Common myeloid progenitor, CD34-positive (primary cell): ENCODE results near the gene FFAR3.

Experiments used
- CTCF ChIA-PET: fragments of 350-600 bp; sonication (Branson Sonifier 250); formaldehyde crosslinking; loops from one replicate; lab custom pipeline; 2021; ENCODE audit warnings: antibody characterized with exemption; lab: Charles Lee
- POLR2A ChIA-PET: fragments of 350-600 bp; sonication (Branson Sonifier 250); formaldehyde crosslinking; loops from one replicate; lab custom pipeline; 2021; ENCODE audit warnings: antibody characterized with exemption; lab: Charles Lee
- DNase-seq, 3 donors: peaks; one replicate each; pipeline versions ENCODE4 v3.0.0 to v3.0.0-alpha.2; 2013
- H3K27ac ChIP-seq, 2 experiments: 1 replicate in 1 of 2; 2 replicates in 1 of 2; pipeline ENCODE4 v1.7.0; 2013; ENCODE audit warnings: inconsistent platforms in 2 of 2, low read length in 2 of 2, mild to moderate bottlenecking in 2 of 2, low read depth in 1 of 2, moderate library complexity in 1 of 2; ENCODE audit not compliant: severe bottlenecking in 2 of 2, insufficient read depth in 1 of 2, poor library complexity in 1 of 2
- H3K27me3 ChIP-seq, 5 experiments: replicated peaks in 2 of 5; 1 replicate in 3 of 5; 2 replicates in 2 of 5; pipeline versions ENCODE4 v1.6.1 to v1.7.0; 2013; ENCODE audit warnings: low read length in 4 of 5, mild to moderate bottlenecking in 2 of 5, moderate library complexity in 2 of 5, inconsistent platforms in 1 of 5; ENCODE audit not compliant: insufficient read depth in 5 of 5, control insufficient read depth in 4 of 5
- H3K36me3 ChIP-seq, 4 experiments: 1 replicate in 2 of 4; 2 replicates in 2 of 4; pipeline versions ENCODE4 v1.6.1 to v1.7.0; 2013; ENCODE audit warnings: low read length in 3 of 4, control low read depth in 1 of 4, mild to moderate bottlenecking in 1 of 4; ENCODE audit not compliant: control insufficient read depth in 4 of 4, insufficient read depth in 4 of 4
- H3K4me1 ChIP-seq, 4 experiments: 1 replicate in 3 of 4; 2 replicates in 1 of 4; pipeline versions ENCODE4 v1.6.1 to v1.7.1; 2013; ENCODE audit warnings: low read length in 3 of 4, mild to moderate bottlenecking in 3 of 4, control low read depth in 1 of 4, inconsistent platforms in 1 of 4, moderate library complexity in 1 of 4; ENCODE audit not compliant: control insufficient read depth in 4 of 4, insufficient read depth in 4 of 4; ENCODE audit errors: control extremely low read depth in 1 of 4
- H3K4me3 ChIP-seq, 7 experiments: 1 replicate in 4 of 7; 2 replicates in 3 of 7; pipeline versions ENCODE4 v1.5.1 to v1.7.0; 2013; ENCODE audit warnings: mild to moderate bottlenecking in 7 of 7, low read length in 6 of 7, moderate library complexity in 6 of 7, inconsistent platforms in 2 of 7, low read depth in 2 of 7, control low read depth in 1 of 7; ENCODE audit not compliant: insufficient read depth in 4 of 7, control insufficient read depth in 1 of 7; ENCODE audit errors: extremely low read depth in 1 of 7
- H3K9me3 ChIP-seq, 5 experiments: 1 replicate in 4 of 5; 2 replicates in 1 of 5; pipeline versions ENCODE4 v1.6.1 to v1.7.1; 2013; ENCODE audit warnings: low read length in 4 of 5, mild to moderate bottlenecking in 2 of 5, inconsistent platforms in 1 of 5, low read depth in 1 of 5, moderate library complexity in 1 of 5; ENCODE audit not compliant: control insufficient read depth in 4 of 5, insufficient read depth in 2 of 5; ENCODE audit errors: control extremely low read depth in 1 of 5
- WGBS: methylation state at CpG from one replicate; pipeline ENCODE4 v1.1.5; 2013; ENCODE audit not compliant: insufficient coverage; 5-methylcytosine and 5-hydroxymethylcytosine counted together

The FFAR3 gene

GRCh38 chr19:35349614-35350521, 8.4 kb upstream of the FFAR3 start:
- DNase-seq: no peak
- WGBS: 91% methylated on average over 12 of the region's 17 CpGs
- ChIA-PET POLR2A (no interaction called here), CTCF (interaction anchor here (0.6 to 11.6 kb wide), 6 partner anchors 36 to 147 kb away, joined by 3 to 118 read pairs (median 4); no protein-coding TSS in a partner anchor)
- H3K4me1 ChIP-seq: peaks cover 8 to 57% (median 47%) of the 10 kb centered on the region in 4 experiments
- no peaks in the 10 kb centered on the region for H3K27me3 ChIP-seq
- no peaks in the 10 kb centered on the region for H3K9me3 ChIP-seq
- no peaks in the 10 kb centered on the region for H3K36me3 ChIP-seq
- H3K27ac ChIP-seq: peak overlapping the region in 1 of 2 experiments; percentile 9
- no peak overlapping the region for H3K4me3 ChIP-seq

- Histone ChIP-seq H3K27ac (no peak overlapping the region), H3K36me3 (no peaks in the 10 kb centered on the region), H3K4me3 (no peak overlapping the region), H3K9me3 (no peaks in the 10 kb centered on the region), H3K4me1 (peaks cover 8 to 55% (median 42%) of the 10 kb centered on the region in 4 experiments), H3K27me3 (no peaks in the 10 kb centered on the region)
- WGBS: 100% methylated on average over 4 of the region's 7 CpGs
- no peak for DNase-seq
- CTCF ChIA-PET: interaction anchor here (1.0 to 11.6 kb wide), 3 partner anchors 17 to 120 kb away, joined by 3 to 118 read pairs (median 4); no protein-coding TSS in a partner anchor
- POLR2A ChIA-PET: no interaction called here
These were observed 7.7 kb upstream of the FFAR3 start for GRCh38 chr19:35350591-35350990.

GRCh38 chr19:35351411-35352176, 6.7 kb upstream of the FFAR3 start:
- no peak overlapping the region for H3K27ac ChIP-seq
- H3K4me3 ChIP-seq: no peak overlapping the region
- 96% methylated on average over 39 of the region's 47 CpGs for WGBS
- POLR2A ChIA-PET: no interaction called here
- CTCF ChIA-PET: interaction anchor here (1.0 to 11.6 kb wide), 9 partner anchors 10 to 155 kb away, joined by 3 to 118 read pairs (median 4); no protein-coding TSS in a partner anchor
- DNase-seq: no peak
- no peaks in the 10 kb centered on the region for H3K9me3 ChIP-seq
- peaks cover 8 to 45% (median 32%) of the 10 kb centered on the region in 4 experiments for H3K4me1 ChIP-seq
- H3K27me3 ChIP-seq: no peaks in the 10 kb centered on the region
- no peaks in the 10 kb centered on the region for H3K36me3 ChIP-seq

- WGBS: 88% methylated on average over 18 of the region's 18 CpGs
- Histone ChIP-seq H3K27me3 (no peaks in the 10 kb centered on the region), H3K4me3 (no peak overlapping the region), H3K36me3 (no peaks in the 10 kb centered on the region), H3K9me3 (no peaks in the 10 kb centered on the region), H3K27ac (no peak overlapping the region), H3K4me1 (peaks cover 8 to 40% (median 27%) of the 10 kb centered on the region in 4 experiments)
- no peak for DNase-seq
- POLR2A ChIA-PET: no interaction called here
- CTCF ChIA-PET: interaction anchor here (1.0 to 11.6 kb wide), 13 partner anchors 9 to 154 kb away, joined by 3 to 118 read pairs (median 5); no protein-coding TSS in a partner anchor
These were observed 6.1 kb upstream of the FFAR3 start for GRCh38 chr19:35352177-35352447.

GRCh38 chr19:35352448-35353304, 5.6 kb upstream of the FFAR3 start:
- WGBS: 37% methylated on average over 23 of the region's 32 CpGs
- Histone ChIP-seq H3K9me3 (no peaks in the 10 kb centered on the region), H3K36me3 (no peaks in the 10 kb centered on the region), H3K4me3 (no peak overlapping the region), H3K27ac (no peak overlapping the region), H3K4me1 (peaks cover 11 to 37% (median 24%) of the 10 kb centered on the region in 4 experiments), H3K27me3 (no peaks in the 10 kb centered on the region)
- CTCF ChIA-PET: interaction anchor here (0.7 to 11.6 kb wide), 30 partner anchors 9 to 211 kb away, joined by 3 to 118 read pairs (median 4); no protein-coding TSS in a partner anchor
- POLR2A ChIA-PET: interaction anchor here (0.5 to 1.6 kb wide), 2 partner anchors 96 to 110 kb away, joined by 5 to 6 read pairs; no protein-coding TSS in a partner anchor
- peak; percentile 73 to 86 (median 78) for DNase-seq

- WGBS: 93% methylated on average over 5 of the region's 9 CpGs
- CTCF ChIA-PET: interaction anchor here (0.7 to 11.6 kb wide), 26 partner anchors 10 to 212 kb away, joined by 3 to 118 read pairs (median 5); no protein-coding TSS in a partner anchor
- POLR2A ChIA-PET: interaction anchor here (1.6 kb wide), 1 partner anchor 109 kb away, joined by 6 read pairs; no protein-coding TSS in a partner anchor
These were observed 4.6 kb upstream of the FFAR3 start for GRCh38 chr19:35353635-35354034.

More at GRCh38 chr19:35353635-35354034, 4.6 kb upstream of the FFAR3 start:
- no peaks in the 10 kb centered on the region for H3K9me3 ChIP-seq
- no peaks in the 10 kb centered on the region for H3K27me3 ChIP-seq
- peaks cover 7 to 34% (median 22%) of the 10 kb centered on the region in 4 experiments for H3K4me1 ChIP-seq
- H3K27ac ChIP-seq: no peak overlapping the region
- H3K36me3 ChIP-seq: no peaks in the 10 kb centered on the region
- peak in 2 of 3 donors; percentile 28 to 33 for DNase-seq
- no peak overlapping the region for H3K4me3 ChIP-seq
